Endothelial cell of umbilical vein (primary cell): Measurements from ENCODE around the gene BICRA. TPM values are rescaled to one million over a fixed set of nuclear protein-coding genes. Genes with fewer than 3 reads are reported as not detected.

Experiments
- BruUV-seq: library from RNA; stranded (reverse); fragments of 400-500 nt; replicated peaks from 2 replicates; lab custom pipeline; 2021; lab: Mats Ljungman, UMichigan
- CTCF ChIA-PET: fragments of 300-600, 350-600 bp; sonication (Branson Sonifier 250); formaldehyde crosslinking; loops from one replicate; lab custom pipeline; 2021; ENCODE audit warnings: antibody characterized with exemption, inconsistent platforms; lab: Charles Lee
- POLR2A ChIA-PET: fragments of 300-600, 350-600 bp; sonication (Branson Sonifier 250); formaldehyde crosslinking; loops from one replicate; lab custom pipeline; 2021; ENCODE audit warnings: antibody characterized with exemption, inconsistent platforms; lab: Charles Lee
- DNase-seq: peaks from one replicate; pipeline ENCODE4 v3.0.0-alpha.2; 2011; ENCODE audit warnings: low read depth, low spot score
- FAIRE-seq: peaks from 2 replicates; lab custom pipeline; 2011; peaks lifted over from hg19 to GRCh38; lab: Jason Lieb, UNC
- H2AFZ ChIP-seq: 2 replicates; pipeline ENCODE4 v1.6.0; 2012; ENCODE audit warnings: low read depth, low read length, control low read depth, inconsistent platforms
- H3K27ac ChIP-seq: 2 replicates; pipeline ENCODE4 v1.5.1; 2011; ENCODE audit warnings: low read depth, mild to moderate bottlenecking, control low read depth, low read length, moderate library complexity; ENCODE audit not compliant: insufficient read depth
- H3K27me3 ChIP-seq, 2 experiments: 2 replicates each; pipeline versions ENCODE4 v1.6.0 to v1.6.1; 2011; ENCODE audit warnings: low read length in 2 of 2, mixed read lengths in 1 of 2; ENCODE audit not compliant: control insufficient read depth in 2 of 2, insufficient read depth in 2 of 2
- H3K36me3 ChIP-seq, 2 experiments: 2 replicates in 1 of 2; 3 replicates in 1 of 2; pipeline ENCODE4 v1.5.1; 2011; ENCODE audit warnings: low read length in 2 of 2, mild to moderate bottlenecking in 1 of 2, moderate library complexity in 1 of 2; ENCODE audit not compliant: control insufficient read depth in 2 of 2, insufficient read depth in 2 of 2; ENCODE audit errors: extremely low read depth in 1 of 2
- H3K4me1 ChIP-seq: 3 replicates; pipeline ENCODE4 v1.5.1; 2011; ENCODE audit warnings: mild to moderate bottlenecking, low read length; ENCODE audit not compliant: control insufficient read depth, insufficient read depth; ENCODE audit errors: extremely low read depth
- H3K4me2 ChIP-seq: 2 replicates; pipeline ENCODE4 v1.6.1; 2011; ENCODE audit warnings: low read length, control low read depth, mixed read lengths; ENCODE audit not compliant: insufficient read depth
- H3K4me3 ChIP-seq, 3 experiments: fragments of 200-600 bp in 1 of 3; sonication (generic), shearing (Covaris generic) in 1 of 3; replicated peaks in 1 of 3; 2 replicates each; pipeline ENCODE4 v1.5.1; 2011 to 2016; ENCODE audit warnings: control low read depth in 3 of 3, low read length in 3 of 3, mild to moderate bottlenecking in 2 of 3, inconsistent platforms in 1 of 3, low read depth in 1 of 3, moderate library complexity in 1 of 3; ENCODE audit not compliant: insufficient read depth in 1 of 3
- H3K79me2 ChIP-seq: 2 replicates; pipeline ENCODE4 v1.6.0; 2012; ENCODE audit warnings: low read length, inconsistent platforms; ENCODE audit not compliant: control insufficient read depth, insufficient read depth
- H3K9ac ChIP-seq: replicated peaks from 2 replicates; pipeline ENCODE3; 2011; ENCODE audit warnings: low read length, control low read depth; ENCODE audit not compliant: insufficient read depth; ENCODE audit errors: extremely low read depth
- H3K9me1 ChIP-seq: replicated peaks from 3 replicates; pipeline ENCODE4 v1.6.0; 2011; ENCODE audit warnings: mild to moderate bottlenecking, low read length; ENCODE audit not compliant: control insufficient read depth, insufficient read depth; ENCODE audit errors: extremely low read depth
- H3K9me3 ChIP-seq: replicated peaks from 2 replicates; pipeline ENCODE4 v1.5.1; 2012; ENCODE audit warnings: low read length, inconsistent platforms; ENCODE audit not compliant: control insufficient read depth, insufficient read depth
- H4K20me1 ChIP-seq: replicated peaks from 2 replicates; pipeline ENCODE3; 2011; ENCODE audit warnings: mild to moderate bottlenecking, low read length; ENCODE audit not compliant: control insufficient read depth, insufficient read depth; ENCODE audit errors: extremely low read depth
- MAX ChIP-seq: IDR thresholded peaks from 2 replicates; pipeline ENCODE4 v1.6.1; 2011; ENCODE audit not compliant: insufficient read depth, insufficient read length
- POLR2AphosphoS5 ChIP-seq: IDR thresholded peaks from 2 replicates; pipeline ENCODE4 v1.6.1; 2012; ENCODE audit warnings: low read depth, mild to moderate bottlenecking, control low read depth, low read length, moderate library complexity; ENCODE audit not compliant: insufficient read depth
- dilution Hi-C: fragments of 300-500 bp; cut with MboI; formaldehyde crosslinking; loops from one replicate; pipeline ENCODE4 v1.15.0; 2019; ENCODE audit warnings: low sequenced_read_pairs; ENCODE audit not compliant: extremely low pct_ligation_motif_present
- intact Hi-C: fragments of 100-400 bp; cut with micrococcal nuclease; formaldehyde crosslinking; loops from one replicate; pipeline ENCODE4 v1.10.0; 2022
- polyA plus RNA-seq, 4 experiments: library from polyadenylated mRNA; depleted of rRNA in 3 of 4; stranded (reverse) in 3 of 4; unstranded in 1 of 4; fragments of >200 nt; gene quantifications; 2 replicates each; pipeline versions ENCODE4 v1.2.1 to v1.2.3, GENCODE V29; 2011 to 2012; ENCODE audit warnings: missing spikeins in 1 of 4
- total RNA-seq: library from RNA; stranded (reverse); gene quantifications from 2 replicates; pipeline ENCODE4 v1.2.3, GENCODE V29; 2021

The BICRA gene
- total and polyA plus RNA-seq, 2 donors (not counting 3 experiments of a cell fraction or from before 2014, with no cell fraction given), result 3.8 to 20.5 TPM

GRCh38 chr19:47660435-47660832 is 51.5 kb downstream of the BICRA start:
- DNase-seq, result no peak
- Histone ChIP-seq H3K9me3 (no peaks in the 10 kb centered on the region), H3K4me3 (no peak overlapping the region), H3K4me2 (no peak overlapping the region), H3K9me1 (no peaks in the 10 kb centered on the region), H3K9ac (no peak overlapping the region), H3K36me3 (peaks cover 0 to 2% of the 10 kb centered on the region in 2 experiments), H4K20me1 (no peaks in the 10 kb centered on the region), H3K4me1 (peaks cover 2% of the 10 kb centered on the region), H2AFZ (no peak overlapping the region), H3K27me3 (no peaks in the 10 kb centered on the region), H3K27ac (no peak overlapping the region), H3K79me2 (peaks cover 44% of the 10 kb centered on the region)
- ChIA-PET POLR2A (no interaction called here), CTCF (no interaction called here)
- no peak for FAIRE-seq
- BruUV-seq, result no TSS peak
- no peak for TF ChIP-seq POLR2AphosphoS5
- dilution Hi-C loops, result no loop called here
- intact Hi-C loops, result no loop called here

GRCh38 chr19:47661161-47661560 is 52.2 kb downstream of the BICRA start:
- Histone ChIP-seq H3K27me3 (no peaks in the 10 kb centered on the region), H2AFZ (no peak overlapping the region), H3K4me1 (peaks cover 2% of the 10 kb centered on the region), H3K4me2 (no peak overlapping the region), H3K9me3 (no peaks in the 10 kb centered on the region), H3K9ac (no peak overlapping the region), H3K9me1 (no peaks in the 10 kb centered on the region), H3K27ac (no peak overlapping the region), H3K36me3 (peaks cover 0 to 2% of the 10 kb centered on the region in 2 experiments), H4K20me1 (no peaks in the 10 kb centered on the region), H3K4me3 (no peak overlapping the region), H3K79me2 (peaks cover 46% of the 10 kb centered on the region)
- TF ChIP-seq MAX, result no peak
- ChIA-PET POLR2A (no interaction called here), CTCF (interaction anchor here (1.5 kb wide), 1 partner anchor 224 kb away, joined by 5 read pairs; no protein-coding TSS in a partner anchor)
- FAIRE-seq (no peak), DNase-seq (no peak)
- intact Hi-C loops, result no loop called here
- no TSS peak for BruUV-seq
- dilution Hi-C loops, result no loop called here
